GM12878 (cell line): Measurements from ENCODE around the gene NDC80. TPM values are rescaled to one million over a fixed set of nuclear protein-coding genes. Genes with fewer than 3 reads are reported as not detected.

Experiments
- CREM ChIP-seq: IDR thresholded peaks from 2 replicates; pipeline ENCODE4 v1.6.1; 2014; ENCODE audit warnings: antibody characterized with exemption, low read depth
- IRF4 ChIP-seq: IDR thresholded peaks from 2 replicates; pipeline ENCODE4 v1.6.1; 2011; ENCODE audit warnings: low read depth, low read length
- SREBF1 ChIP-seq: IDR thresholded peaks from 2 replicates; pipeline ENCODE4 v1.6.1; 2012; ENCODE audit warnings: mild to moderate bottlenecking, low read length
- SRF ChIP-seq, 2 experiments: IDR thresholded peaks; 2 replicates each; pipeline ENCODE4 v1.6.1; 2011; ENCODE audit warnings: low read depth in 2 of 2, low read length in 2 of 2, mild to moderate bottlenecking in 1 of 2, moderate library complexity in 1 of 2
- TCF3 ChIP-seq: IDR thresholded peaks from 2 replicates; pipeline ENCODE4 v1.6.1; 2012; ENCODE audit warnings: low read depth, mild to moderate bottlenecking, low read length, borderline replicate concordance; ENCODE audit not compliant: insufficient read depth
- polyA plus RNA-seq, 11 experiments: library from polyadenylated mRNA; depleted of rRNA in 4 of 11; unstranded in 6 of 11; stranded (reverse) in 5 of 11; fragments of >200 nt; fragmentation: Nextera tagmentation in 4 of 11; fragmentation: Illumina TruSeq in 1 of 11; extraction: Ambion mirVana in 4 of 11; extraction: Trizol in 1 of 11; gene quantifications; 1 replicate in 1 of 11; 2 replicates in 10 of 11; pipeline versions ENCODE4 v1.2.1 to v1.2.3, GENCODE V29; 2011 to 2016; ENCODE audit warnings: inconsistent platforms in 2 of 11, missing spikeins in 2 of 11, low read depth in 1 of 11
- total RNA-seq, 4 experiments: library from RNA; depleted of rRNA in 3 of 4; stranded (reverse); fragments of >200 nt in 3 of 4; fragmentation: Illumina TruSeq in 1 of 4; extraction: Trizol in 1 of 4; gene quantifications; 2 replicates each; pipeline versions ENCODE4 v1.2.1 to v1.2.3, GENCODE V29; 2013 to 2021
- TF ChIP-seq, protein P1 (sequence below): fragments of 450-650 bp; formaldehyde crosslinking; IDR thresholded peaks from 2 replicates; pipeline ENCODE4 v1.5.0; 2022; ENCODE audit warnings: mild to moderate bottlenecking, missing genetic modification characterization
- TF ChIP-seq, protein P2 (sequence below): fragments of 450-650 bp; IDR thresholded peaks from 2 replicates; pipeline ENCODE4 v1.6.1; 2017; ENCODE audit warnings: mild to moderate bottlenecking, low read depth, inconsistent platforms; ENCODE audit not compliant: poor library complexity, severe bottlenecking

Gene NDC80
- total and polyA plus RNA-seq, 10 of the 15 experiments (the other 5 are each of a cell fraction or from before 2014, with no cell fraction given), result 36.5 to 80.8 (median 54.7) TPM

DNA sequence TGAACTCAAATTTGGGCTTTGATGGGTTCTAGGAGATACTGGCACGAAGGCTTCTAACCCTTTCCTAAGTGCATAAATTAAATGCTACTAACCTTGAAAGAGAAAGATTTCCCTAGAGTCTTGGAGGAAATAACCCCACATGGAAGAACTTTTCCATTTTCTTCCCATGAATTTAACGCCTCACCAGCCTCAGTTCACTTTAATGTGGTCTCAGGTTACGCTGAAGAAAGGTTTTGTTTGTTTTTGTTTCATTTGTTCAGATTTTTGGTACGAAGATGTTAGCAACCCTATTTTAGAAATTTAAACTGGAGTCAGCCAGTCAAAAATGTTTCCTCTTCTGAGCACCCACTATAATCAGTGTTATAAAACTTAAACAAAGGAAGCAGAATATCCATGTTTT is 30.8 kb upstream of the NDC80 start (continued):
- TF ChIP-seq, protein P1, sequence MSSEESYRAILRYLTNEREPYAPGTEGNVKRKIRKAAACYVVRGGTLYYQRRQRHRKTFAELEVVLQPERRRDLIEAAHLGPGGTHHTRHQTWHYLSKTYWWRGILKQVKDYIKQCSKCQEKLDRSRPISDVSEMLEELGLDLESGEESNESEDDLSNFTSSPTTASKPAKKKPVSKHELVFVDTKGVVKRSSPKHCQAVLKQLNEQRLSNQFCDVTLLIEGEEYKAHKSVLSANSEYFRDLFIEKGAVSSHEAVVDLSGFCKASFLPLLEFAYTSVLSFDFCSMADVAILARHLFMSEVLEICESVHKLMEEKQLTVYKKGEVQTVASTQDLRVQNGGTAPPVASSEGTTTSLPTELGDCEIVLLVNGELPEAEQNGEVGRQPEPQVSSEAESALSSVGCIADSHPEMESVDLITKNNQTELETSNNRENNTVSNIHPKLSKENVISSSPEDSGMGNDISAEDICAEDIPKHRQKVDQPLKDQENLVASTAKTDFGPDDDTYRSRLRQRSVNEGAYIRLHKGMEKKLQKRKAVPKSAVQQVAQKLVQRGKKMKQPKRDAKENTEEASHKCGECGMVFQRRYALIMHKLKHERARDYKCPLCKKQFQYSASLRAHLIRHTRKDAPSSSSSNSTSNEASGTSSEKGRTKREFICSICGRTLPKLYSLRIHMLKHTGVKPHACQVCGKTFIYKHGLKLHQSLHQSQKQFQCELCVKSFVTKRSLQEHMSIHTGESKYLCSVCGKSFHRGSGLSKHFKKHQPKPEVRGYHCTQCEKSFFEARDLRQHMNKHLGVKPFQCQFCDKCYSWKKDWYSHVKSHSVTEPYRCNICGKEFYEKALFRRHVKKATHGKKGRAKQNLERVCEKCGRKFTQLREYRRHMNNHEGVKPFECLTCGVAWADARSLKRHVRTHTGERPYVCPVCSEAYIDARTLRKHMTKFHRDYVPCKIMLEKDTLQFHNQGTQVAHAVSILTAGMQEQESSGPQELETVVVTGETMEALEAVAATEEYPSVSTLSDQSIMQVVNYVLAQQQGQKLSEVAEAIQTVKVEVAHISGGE (CRISPR knock-in tag), result no peak
- TF ChIP-seq, protein P2, sequence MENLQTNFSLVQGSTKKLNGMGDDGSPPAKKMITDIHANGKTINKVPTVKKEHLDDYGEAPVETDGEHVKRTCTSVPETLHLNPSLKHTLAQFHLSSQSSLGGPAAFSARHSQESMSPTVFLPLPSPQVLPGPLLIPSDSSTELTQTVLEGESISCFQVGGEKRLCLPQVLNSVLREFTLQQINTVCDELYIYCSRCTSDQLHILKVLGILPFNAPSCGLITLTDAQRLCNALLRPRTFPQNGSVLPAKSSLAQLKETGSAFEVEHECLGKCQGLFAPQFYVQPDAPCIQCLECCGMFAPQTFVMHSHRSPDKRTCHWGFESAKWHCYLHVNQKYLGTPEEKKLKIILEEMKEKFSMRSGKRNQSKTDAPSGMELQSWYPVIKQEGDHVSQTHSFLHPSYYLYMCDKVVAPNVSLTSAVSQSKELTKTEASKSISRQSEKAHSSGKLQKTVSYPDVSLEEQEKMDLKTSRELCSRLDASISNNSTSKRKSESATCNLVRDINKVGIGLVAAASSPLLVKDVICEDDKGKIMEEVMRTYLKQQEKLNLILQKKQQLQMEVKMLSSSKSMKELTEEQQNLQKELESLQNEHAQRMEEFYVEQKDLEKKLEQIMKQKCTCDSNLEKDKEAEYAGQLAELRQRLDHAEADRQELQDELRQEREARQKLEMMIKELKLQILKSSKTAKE, result no peak
- TF ChIP-seq IRF4 (no peak), SREBF1 (no peak), TCF3 (no peak), CREM (no peak), SRF (IDR thresholded peaks at IDR 0.05; ENCODE audit: low read depth in 2 of 2, low read length in 2 of 2) (no peak)
